ENCODE measurements around the gene ALPP.

The ALPP gene

GRCh38 chr2:232341061-232341738 is 37.4 kb upstream of the ALPP start:
- H3K4me1 ChIP-seq (ENCODE audit: control insufficient read depth in 1 of 2, insufficient read depth in 1 of 2, low read depth in 1 of 2, low read length in 1 of 2), result no peaks in the 10 kb centered on the region
- peaks cover 40% of the 10 kb centered on the region for H3K27me3 ChIP-seq
- no peak overlapping the region for H3K4me3 ChIP-seq (ENCODE audit: low read depth in 1 of 2, low read length in 1 of 2)
- no peak overlapping the region for H3K27ac ChIP-seq
- H3K36me3 ChIP-seq, result no peaks in the 10 kb centered on the region
- no peak for TF ChIP-seq CTCF (IDR thresholded peaks at IDR 0.05)
- no peaks in the 10 kb centered on the region for H3K9me3 ChIP-seq

GRCh38 chr2:232341739-232342126 is 36.8 kb upstream of the ALPP start:
- Histone ChIP-seq H3K4me3 (ENCODE audit: low read depth in 1 of 2, low read length in 1 of 2) (no peak overlapping the region), H3K36me3 (no peaks in the 10 kb centered on the region), H3K4me1 (ENCODE audit: control insufficient read depth in 1 of 2, insufficient read depth in 1 of 2, low read depth in 1 of 2, low read length in 1 of 2) (no peaks in the 10 kb centered on the region), H3K27ac (no peak overlapping the region), H3K27me3 (peaks cover 41% of the 10 kb centered on the region), H3K9me3 (no peaks in the 10 kb centered on the region)
- no peak for TF ChIP-seq CTCF (IDR thresholded peaks at IDR 0.05)

- H3K27me3 ChIP-seq, result peaks cover 52% of the 10 kb centered on the region
- no peaks in the 10 kb centered on the region for H3K36me3 ChIP-seq
- no peaks in the 10 kb centered on the region for H3K4me1 ChIP-seq (ENCODE audit: control insufficient read depth in 1 of 2, insufficient read depth in 1 of 2, low read depth in 1 of 2, low read length in 1 of 2)
- no peak overlapping the region for H3K4me3 ChIP-seq (ENCODE audit: low read depth in 1 of 2, low read length in 1 of 2)
- no peak for TF ChIP-seq CTCF (IDR thresholded peaks at IDR 0.05)
- no peaks in the 10 kb centered on the region for H3K9me3 ChIP-seq
- no peak overlapping the region for H3K27ac ChIP-seq
Observed at GRCh38 chr2:232342635-232343565, 35.7 kb upstream of the ALPP start.

- no peaks in the 10 kb centered on the region for H3K4me1 ChIP-seq (ENCODE audit: control insufficient read depth in 1 of 2, insufficient read depth in 1 of 2, low read depth in 1 of 2, low read length in 1 of 2)
- H3K27ac ChIP-seq, result no peak overlapping the region
- peaks cover 62% of the 10 kb centered on the region for H3K27me3 ChIP-seq
- H3K4me3 ChIP-seq (ENCODE audit: low read depth in 1 of 2, low read length in 1 of 2), result no peak overlapping the region
- H3K36me3 ChIP-seq, result no peaks in the 10 kb centered on the region
- TF ChIP-seq CTCF (IDR thresholded peaks at IDR 0.05), result no peak
- H3K9me3 ChIP-seq, result no peaks in the 10 kb centered on the region
Observed at GRCh38 chr2:232343821-232344220, 34.7 kb upstream of the ALPP start.

GRCh38 chr2:232345251-232345650 is 33.3 kb upstream of the ALPP start:
- Histone ChIP-seq H3K27me3 (peaks cover 76% of the 10 kb centered on the region), H3K27ac (no peak overlapping the region), H3K9me3 (no peaks in the 10 kb centered on the region), H3K4me3 (ENCODE audit: low read depth in 1 of 2, low read length in 1 of 2) (no peak overlapping the region), H3K4me1 (ENCODE audit: control insufficient read depth in 1 of 2, insufficient read depth in 1 of 2, low read depth in 1 of 2, low read length in 1 of 2) (no peaks in the 10 kb centered on the region), H3K36me3 (no peaks in the 10 kb centered on the region)
- no peak for TF ChIP-seq CTCF (IDR thresholded peaks at IDR 0.05)
